Neural cell (in vitro differentiated cells): ENCODE data around the gene F13A1. TPM values are rescaled to one million over a fixed set of nuclear protein-coding genes. Genes with fewer than 3 reads are reported as not detected.

Source experiments
- H2AFZ ChIP-seq: fragments of 200-600, 300-800 bp; sonication (generic), shearing (Covaris generic); 2 replicates; pipeline ENCODE4 v1.6.0; 2014; ENCODE audit warnings: low read depth, mild to moderate bottlenecking, antibody characterized with exemption, low read length, moderate library complexity
- H3F3A ChIP-seq: fragments of 200-600 bp; shearing (Covaris generic); 2 replicates; pipeline ENCODE4 v1.6.1; 2016; ENCODE audit warnings: mild to moderate bottlenecking, moderate library complexity, mixed read lengths, antibody characterized with exemption, low read length; ENCODE audit not compliant: insufficient read depth, poor library complexity, severe bottlenecking
- H3K27ac ChIP-seq: fragments of 200-600, 300-800 bp; sonication (generic), shearing (Covaris generic); 2 replicates; pipeline ENCODE4 v1.5.1; 2014; ENCODE audit warnings: mild to moderate bottlenecking, low read length, moderate library complexity
- H3K27me3 ChIP-seq: fragments of 300-800, 200-600 bp; sonication (generic), shearing (Covaris generic); 2 replicates; pipeline ENCODE4 v1.6.0; 2014; ENCODE audit warnings: mild to moderate bottlenecking, low read depth, low read length, moderate library complexity; ENCODE audit not compliant: insufficient read depth
- H3K36me3 ChIP-seq: fragments of 300-800, 200-600 bp; sonication (generic), shearing (Covaris generic); 2 replicates; pipeline ENCODE4 v1.5.1; 2014; ENCODE audit warnings: mild to moderate bottlenecking, antibody characterized with exemption, low read length, moderate library complexity; ENCODE audit not compliant: insufficient read depth
- H3K4me2 ChIP-seq: fragments of 300-800, 200-600 bp; sonication (generic), shearing (Covaris generic); 2 replicates; pipeline ENCODE4 v1.6.0; 2014; ENCODE audit warnings: mild to moderate bottlenecking, low read length
- H3K4me3 ChIP-seq: fragments of 300-800, 200-600 bp; sonication (generic), shearing (Covaris generic); 2 replicates; pipeline ENCODE4 v1.5.1; 2014; ENCODE audit warnings: mild to moderate bottlenecking, low read length, moderate library complexity
- H3K79me2 ChIP-seq: fragments of 200-600 bp; shearing (Covaris generic); replicated peaks from 2 replicates; pipeline ENCODE4 v1.6.0; 2014; ENCODE audit warnings: mild to moderate bottlenecking, low read length, moderate library complexity; ENCODE audit not compliant: insufficient read depth
- H3K9ac ChIP-seq: fragments of 300-800, 200-600 bp; sonication (generic), shearing (Covaris generic); 2 replicates; pipeline ENCODE4 v1.6.1; 2016; ENCODE audit warnings: mild to moderate bottlenecking, low read length, mixed read lengths
- H3K9me2 ChIP-seq: fragments of 200-600 bp; shearing (Covaris generic); 2 replicates; pipeline ENCODE4 v1.6.1; 2016; ENCODE audit warnings: mild to moderate bottlenecking, low read length, mixed read lengths; ENCODE audit not compliant: insufficient read depth
- H3K9me3 ChIP-seq: fragments of 200-600, 300-800 bp; sonication (generic), shearing (Covaris generic); 2 replicates; pipeline ENCODE4 v1.6.1; 2016; ENCODE audit warnings: mild to moderate bottlenecking, mixed run types, low read length, moderate library complexity, mixed read lengths
- H4K20me1 ChIP-seq: fragments of 200-600 bp; shearing (Covaris generic); 2 replicates; pipeline ENCODE4 v1.6.1; 2016; ENCODE audit warnings: mild to moderate bottlenecking, mixed run types; ENCODE audit not compliant: insufficient read depth
- CTCF ChIP-seq: fragments of 450-650 bp; IDR thresholded peaks from 2 replicates; pipeline ENCODE4 v1.5.1; 2014; ENCODE audit warnings: antibody characterized with exemption, mild to moderate bottlenecking, moderate library complexity; ENCODE audit not compliant: poor library complexity, severe bottlenecking
- EP300 ChIP-seq: fragments of 450-650 bp; conservative IDR thresholded peaks from 2 replicates; pipeline ENCODE4 v1.6.1; 2014; ENCODE audit warnings: antibody characterized with exemption, mild to moderate bottlenecking, moderate library complexity; ENCODE audit not compliant: poor library complexity, severe bottlenecking
- EZH2 ChIP-seq: fragments of 200-600, 300-800 bp; shearing (Covaris generic), sonication (generic); IDR thresholded peaks from 2 replicates; pipeline ENCODE4 v1.6.1; 2014; ENCODE audit warnings: antibody characterized with exemption, low read length, borderline replicate concordance, mild to moderate bottlenecking; ENCODE audit not compliant: insufficient read depth, poor library complexity, severe bottlenecking
- MXI1 ChIP-seq: fragments of 450-650 bp; conservative IDR thresholded peaks from 2 replicates; pipeline ENCODE4 v1.6.1; 2014; ENCODE audit warnings: antibody characterized with exemption, mild to moderate bottlenecking; ENCODE audit not compliant: poor library complexity, severe bottlenecking
- POLR2AphosphoS5 ChIP-seq: IDR thresholded peaks from 2 replicates; pipeline ENCODE4 v1.6.1; 2012
- RAD21 ChIP-seq: fragments of 450-650 bp; conservative IDR thresholded peaks from 2 replicates; pipeline ENCODE4 v1.6.1; 2014; ENCODE audit warnings: antibody characterized with exemption, mild to moderate bottlenecking, moderate library complexity
- SMC3 ChIP-seq: fragments of 450-650 bp; conservative IDR thresholded peaks from 2 replicates; pipeline ENCODE4 v1.6.1; 2014; ENCODE audit warnings: antibody characterized with exemption, mild to moderate bottlenecking, moderate library complexity; ENCODE audit not compliant: poor library complexity
- TAF1 ChIP-seq: IDR thresholded peaks from 2 replicates; pipeline ENCODE4 v1.6.1; 2012; ENCODE audit warnings: low read depth
- polyA plus RNA-seq: library from polyadenylated mRNA; depleted of rRNA; stranded (reverse); fragments of >200 nt; gene quantifications from 2 replicates; pipeline ENCODE4 v1.2.3, GENCODE V29; 2014
- TF ChIP-seq, protein P1 (sequence below): IDR thresholded peaks from 2 replicates; pipeline ENCODE4 v1.6.1; 2012; ENCODE audit warnings: borderline replicate concordance

F13A1 gene
- polyA plus RNA-seq, 1 donor from 2014 or later = not detected

DNA sequence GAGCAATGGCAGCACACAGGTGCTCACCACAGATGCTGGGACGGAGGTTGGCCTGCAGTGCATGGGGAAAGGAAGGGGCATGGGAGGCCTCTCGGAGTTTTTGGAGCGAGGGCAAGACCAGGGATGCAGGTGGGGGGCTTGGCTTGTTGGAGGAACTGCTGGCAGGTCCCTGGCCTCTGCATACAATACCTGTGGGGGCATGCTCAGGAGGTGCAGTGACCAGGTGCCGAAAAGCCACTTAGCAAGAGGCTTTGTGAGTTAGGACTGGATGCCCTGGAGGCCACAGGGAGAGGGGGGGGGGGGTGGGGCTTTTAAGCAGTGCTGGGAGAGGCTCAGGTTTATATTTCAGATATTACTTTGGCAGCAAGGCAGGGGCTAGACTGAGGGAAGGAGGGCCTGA is 142.7 kb downstream of the F13A1 start:
- Histone ChIP-seq H2AFZ (no peak overlapping the region), H3K27me3 (no peaks in the 10 kb centered on the region), H3K9me2 (no peaks in the 10 kb centered on the region), H3K9ac (no peak overlapping the region), H3K79me2 (no peaks in the 10 kb centered on the region), H3K36me3 (no peaks in the 10 kb centered on the region), H4K20me1 (no peaks in the 10 kb centered on the region), H3K27ac (no peak overlapping the region), H3K9me3 (no peaks in the 10 kb centered on the region), H3K4me3 (no peak overlapping the region), H3F3A (no peaks in the 10 kb centered on the region), H3K4me2 (no peak overlapping the region)
- TF ChIP-seq SMC3 = no peak
- no peak for TF ChIP-seq CTCF
- TF ChIP-seq TAF1 = no peak
- TF ChIP-seq, protein P1, sequence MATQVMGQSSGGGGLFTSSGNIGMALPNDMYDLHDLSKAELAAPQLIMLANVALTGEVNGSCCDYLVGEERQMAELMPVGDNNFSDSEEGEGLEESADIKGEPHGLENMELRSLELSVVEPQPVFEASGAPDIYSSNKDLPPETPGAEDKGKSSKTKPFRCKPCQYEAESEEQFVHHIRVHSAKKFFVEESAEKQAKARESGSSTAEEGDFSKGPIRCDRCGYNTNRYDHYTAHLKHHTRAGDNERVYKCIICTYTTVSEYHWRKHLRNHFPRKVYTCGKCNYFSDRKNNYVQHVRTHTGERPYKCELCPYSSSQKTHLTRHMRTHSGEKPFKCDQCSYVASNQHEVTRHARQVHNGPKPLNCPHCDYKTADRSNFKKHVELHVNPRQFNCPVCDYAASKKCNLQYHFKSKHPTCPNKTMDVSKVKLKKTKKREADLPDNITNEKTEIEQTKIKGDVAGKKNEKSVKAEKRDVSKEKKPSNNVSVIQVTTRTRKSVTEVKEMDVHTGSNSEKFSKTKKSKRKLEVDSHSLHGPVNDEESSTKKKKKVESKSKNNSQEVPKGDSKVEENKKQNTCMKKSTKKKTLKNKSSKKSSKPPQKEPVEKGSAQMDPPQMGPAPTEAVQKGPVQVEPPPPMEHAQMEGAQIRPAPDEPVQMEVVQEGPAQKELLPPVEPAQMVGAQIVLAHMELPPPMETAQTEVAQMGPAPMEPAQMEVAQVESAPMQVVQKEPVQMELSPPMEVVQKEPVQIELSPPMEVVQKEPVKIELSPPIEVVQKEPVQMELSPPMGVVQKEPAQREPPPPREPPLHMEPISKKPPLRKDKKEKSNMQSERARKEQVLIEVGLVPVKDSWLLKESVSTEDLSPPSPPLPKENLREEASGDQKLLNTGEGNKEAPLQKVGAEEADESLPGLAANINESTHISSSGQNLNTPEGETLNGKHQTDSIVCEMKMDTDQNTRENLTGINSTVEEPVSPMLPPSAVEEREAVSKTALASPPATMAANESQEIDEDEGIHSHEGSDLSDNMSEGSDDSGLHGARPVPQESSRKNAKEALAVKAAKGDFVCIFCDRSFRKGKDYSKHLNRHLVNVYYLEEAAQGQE = no peak
- TF ChIP-seq EP300 = no peak
- TF ChIP-seq EZH2 = no peak
- TF ChIP-seq POLR2AphosphoS5 = no peak
- no peak for TF ChIP-seq RAD21
- TF ChIP-seq MXI1 = no peak

DNA sequence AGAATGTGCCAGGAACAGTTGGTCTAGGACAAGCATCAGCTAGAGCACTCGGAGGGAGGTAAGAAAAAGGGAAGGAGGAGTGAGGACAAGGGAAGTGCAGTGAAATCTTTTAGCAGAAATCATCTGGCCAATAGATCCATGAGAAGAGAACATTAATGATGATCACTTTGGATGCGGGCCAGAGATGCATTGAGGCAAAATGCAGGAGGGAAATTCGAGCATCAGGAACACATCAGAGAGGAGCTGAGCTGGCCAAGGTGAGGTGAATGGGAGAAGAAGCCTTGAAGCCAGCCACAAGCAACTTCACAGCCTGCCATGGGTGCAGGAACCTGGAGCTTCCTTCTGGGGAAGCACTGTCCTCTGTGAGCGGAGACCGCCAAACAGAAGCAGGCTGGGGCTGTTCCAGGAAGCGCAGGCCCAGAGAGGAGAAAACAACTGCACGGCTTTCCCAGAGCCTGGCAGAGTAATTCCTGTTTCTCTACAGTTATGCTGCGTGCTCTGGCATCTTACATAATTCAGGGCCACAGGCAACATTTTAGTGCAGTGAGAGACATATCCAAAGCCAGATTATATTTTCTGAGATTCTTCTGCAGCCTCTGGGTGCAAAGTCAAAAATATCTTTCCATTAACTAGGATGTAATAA is 143.8 kb downstream of the F13A1 start:
- no peak overlapping the region for H3K4me3 ChIP-seq
- H3K79me2 ChIP-seq = no peaks in the 10 kb centered on the region
- H3F3A ChIP-seq = no peaks in the 10 kb centered on the region
- H3K9ac ChIP-seq = no peak overlapping the region
- H3K36me3 ChIP-seq = no peaks in the 10 kb centered on the region
- H2AFZ ChIP-seq = no peak overlapping the region
- no peak overlapping the region for H3K4me2 ChIP-seq
- H3K9me2 ChIP-seq = no peaks in the 10 kb centered on the region
- TF ChIP-seq CTCF (no peak), RAD21 (no peak), TAF1 (no peak), EP300 (no peak), POLR2AphosphoS5 (no peak), MXI1 (no peak), EZH2 (no peak), SMC3 (no peak)
- TF ChIP-seq, protein P1 = no peak
- no peaks in the 10 kb centered on the region for H4K20me1 ChIP-seq
- H3K27me3 ChIP-seq = no peaks in the 10 kb centered on the region
- H3K27ac ChIP-seq = no peak overlapping the region
- no peaks in the 10 kb centered on the region for H3K9me3 ChIP-seq
